Endothelial cell (in vitro differentiated cells): Measurements from ENCODE around the gene IFNW1. TPM values are rescaled to one million over a fixed set of nuclear protein-coding genes. Genes with fewer than 3 reads are reported as not detected.
"Not testable (repeated sequence)": the region's sequence is repeated elsewhere in the genome, so short reads cannot be mapped to it uniquely, and the experiment has no call there.

ENCODE experiments used
- DNase-seq: peaks from one replicate; pipeline ENCODE4 v3.0.0; 2021; ENCODE audit warnings: low spot score
- H3K27ac Mint-ChIP-seq: one replicate; pipeline ENCODE4 v1.8.0; 2021; ENCODE audit warnings: mixed read lengths, inconsistent platforms; ENCODE audit not compliant: unreplicated experiment
- H3K27me3 Mint-ChIP-seq: one replicate; pipeline ENCODE4 v1.8.0; 2021; ENCODE audit warnings: mild to moderate bottlenecking, moderate library complexity, mixed read lengths, inconsistent platforms; ENCODE audit not compliant: unreplicated experiment
- H3K36me3 Mint-ChIP-seq: one replicate; pipeline ENCODE4 v1.8.0; 2021; ENCODE audit warnings: mild to moderate bottlenecking, low read depth, mixed read lengths, inconsistent platforms; ENCODE audit not compliant: unreplicated experiment
- H3K4me1 Mint-ChIP-seq: one replicate; pipeline ENCODE4 v1.8.0; 2021; ENCODE audit warnings: mild to moderate bottlenecking, mixed read lengths, inconsistent platforms; ENCODE audit not compliant: unreplicated experiment
- H3K4me3 Mint-ChIP-seq: one replicate; pipeline ENCODE4 v1.8.0; 2021; ENCODE audit warnings: mild to moderate bottlenecking, mixed read lengths, inconsistent platforms; ENCODE audit not compliant: unreplicated experiment
- H3K9me3 Mint-ChIP-seq: one replicate; pipeline ENCODE4 v1.8.0; 2021; ENCODE audit warnings: mixed read lengths, inconsistent platforms; ENCODE audit not compliant: unreplicated experiment
- CTCF ChIP-seq: fragments of 200-600 bp; sonication (generic); IDR thresholded peaks from one replicate; pipeline ENCODE4 v1.5.0; 2021; ENCODE audit warnings: antibody characterized with exemption; ENCODE audit not compliant: unreplicated experiment
- long read RNA-seq: library from polyadenylated mRNA; unstranded; transcript quantifications from one replicate; pipeline ENCODE4 v2.0.0, GENCODE V29; 2020; ENCODE audit not compliant: unreplicated experiment
- total RNA-seq: library from RNA; stranded (reverse); fragmentation: NEBNext Ultra II Directional; extraction: Animal tissue kit (Norgen Biotek cat#: 25700); gene quantifications from one replicate; pipeline ENCODE4 v1.2.1, GENCODE V29; 2021; ENCODE audit not compliant: unreplicated experiment

IFNW1 gene
- total RNA-seq = not detected
- long read RNA-seq = 0 reads

- no peak within 1 kb of the TSS for H3K27ac Mint-ChIP-seq
- H3K4me1 Mint-ChIP-seq = peaks cover 16% of the 10 kb centered on the region
- H3K9me3 Mint-ChIP-seq = no peaks in the 10 kb centered on the region
- no peaks in the 10 kb centered on the region for H3K36me3 Mint-ChIP-seq
- TF ChIP-seq CTCF = no peak
- no peaks in the 10 kb centered on the region for H3K27me3 Mint-ChIP-seq
- H3K4me3 Mint-ChIP-seq = no peak within 1 kb of the TSS
- DNase-seq = peak; percentile 9
These were observed at the start of gene IFNW1 for GRCh38 chr9:21141427-21141882. TSS of gene IFNW1 (minus strand) at chr9:21141832. CDS start at chr9:21141570, 262 bp downstream.

DNA sequence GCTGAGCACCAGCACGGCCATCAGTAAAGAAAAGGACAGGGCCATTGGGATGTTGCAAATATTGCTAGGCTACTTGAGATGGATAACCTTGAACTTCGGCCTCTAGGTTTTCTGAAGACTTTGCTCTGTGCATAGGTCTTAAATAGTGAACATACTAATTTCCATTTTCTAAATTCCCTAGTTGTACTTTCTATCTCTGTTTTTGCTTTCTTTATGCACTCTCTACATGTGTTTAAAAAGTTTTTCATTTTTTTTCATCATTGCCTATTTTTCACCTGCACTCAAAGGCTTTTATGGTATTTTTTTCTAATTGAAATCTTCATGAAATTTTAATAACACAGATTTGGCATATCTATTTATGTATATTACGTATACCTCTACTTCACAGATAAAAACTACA is 45.9 kb upstream of the IFNW1 start, which contains the start of gene IFNA4:
Gene IFNA4, minus strand, starts transcription at position 101 of the 400 bp plus-strand sequence. Its CDS starts 56 bp downstream, at position 45.
- not testable (repeated sequence) for DNase-seq, H3K4me1 Mint-ChIP-seq, H3K9me3 Mint-ChIP-seq, H3K4me3 Mint-ChIP-seq, H3K27me3 Mint-ChIP-seq, H3K36me3 Mint-ChIP-seq, H3K27ac Mint-ChIP-seq

DNA sequence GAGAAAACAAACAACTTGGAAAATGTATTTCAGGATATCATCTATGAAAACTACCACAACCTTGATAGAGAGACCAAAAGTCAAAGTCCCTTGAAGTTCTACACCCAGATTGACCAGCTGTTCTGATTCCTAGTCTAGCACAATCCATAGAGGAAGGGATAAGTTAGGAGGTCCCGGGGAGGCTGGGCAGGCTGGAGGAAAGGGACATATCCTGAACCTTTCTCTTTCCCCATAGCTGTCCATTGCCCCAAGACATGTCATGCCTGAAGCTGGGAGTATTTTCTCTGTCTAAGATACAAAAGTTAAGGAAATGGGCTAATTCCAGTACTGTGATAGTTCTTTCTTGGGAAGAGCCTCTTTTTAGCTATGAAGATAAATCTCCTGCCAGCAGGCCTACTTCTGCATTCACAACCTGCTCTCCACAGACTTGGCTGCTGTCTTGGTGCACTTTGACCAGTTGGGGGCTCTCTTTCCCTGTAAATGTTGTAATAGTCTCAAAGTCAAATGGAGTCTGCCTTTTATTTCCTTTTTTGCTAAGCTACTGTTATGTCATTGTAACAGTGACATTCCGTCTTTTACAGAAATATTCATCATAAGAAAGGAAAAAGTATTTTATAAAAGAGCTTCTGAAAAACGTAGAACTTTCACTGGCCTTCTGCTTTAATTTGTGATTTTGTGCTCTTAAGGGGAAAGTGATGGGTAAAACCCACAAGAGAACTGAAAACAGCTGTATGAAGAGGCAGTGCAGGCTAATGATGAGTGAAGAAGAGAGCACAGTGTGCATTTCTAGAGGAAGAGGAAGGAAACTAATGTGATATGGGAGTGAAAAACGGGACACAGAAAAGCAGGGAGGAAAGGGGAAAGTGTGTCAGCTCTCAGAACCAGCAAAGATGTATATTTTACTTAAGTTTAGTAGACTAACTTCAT is 41.4 kb upstream of the IFNW1 start:
- H3K9me3 Mint-ChIP-seq, H3K27me3 Mint-ChIP-seq: not testable (repeated sequence)
- DNase-seq = peak; percentile 24

DNA sequence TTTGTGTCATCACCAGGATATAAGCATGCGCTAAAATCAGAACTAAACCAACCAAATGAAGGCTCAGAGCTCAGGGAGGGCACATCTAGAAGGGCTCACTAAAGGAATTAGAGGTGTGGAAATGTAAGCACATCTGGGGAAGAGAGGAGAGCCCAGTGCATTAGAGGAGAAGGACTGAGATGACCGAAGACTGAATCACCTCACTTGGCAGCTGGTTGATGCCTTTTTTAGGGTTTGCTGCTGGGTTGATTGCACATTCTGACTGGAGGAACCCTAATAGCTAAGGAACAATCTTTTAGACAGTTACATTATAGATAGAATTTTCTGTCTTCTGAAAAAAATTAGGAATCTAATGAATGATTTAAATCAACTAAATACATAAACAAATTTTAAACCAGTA is 33.0 kb upstream of the IFNW1 start:
- Mint-ChIP-seq H3K4me3 (no peak overlapping the region), H3K27ac (no peak overlapping the region), H3K27me3 (peaks cover 2% of the 10 kb centered on the region), H3K4me1 (no peaks in the 10 kb centered on the region), H3K36me3 (no peaks in the 10 kb centered on the region), H3K9me3 (no peaks in the 10 kb centered on the region)
- no peak for DNase-seq
- TF ChIP-seq CTCF = no peak

More for the DNA sequence above, 41.4 kb upstream of the IFNW1 start:
- H3K27ac Mint-ChIP-seq, H3K4me1 Mint-ChIP-seq, H3K4me3 Mint-ChIP-seq, H3K36me3 Mint-ChIP-seq: not testable (repeated sequence)

DNA sequence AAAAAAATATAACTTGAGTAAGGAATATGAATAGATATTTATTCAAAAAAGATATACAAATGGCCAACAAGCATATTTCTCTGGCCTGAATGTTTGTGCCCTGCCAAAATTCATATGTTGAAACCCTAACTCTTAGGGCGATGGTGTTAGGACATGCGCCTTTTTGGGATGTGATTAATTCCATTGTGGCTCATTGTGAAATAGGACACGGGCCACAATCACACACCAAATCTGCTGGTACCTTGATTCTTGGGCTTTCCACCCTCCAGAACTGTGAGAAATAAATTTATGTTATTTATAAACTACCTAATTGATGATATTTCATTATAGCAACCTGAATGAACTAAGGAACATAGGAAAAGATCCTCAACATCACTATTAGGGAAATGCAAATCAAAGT is 30.5 kb upstream of the IFNW1 start:
- Mint-ChIP-seq H3K27me3 (peaks cover 2% of the 10 kb centered on the region), H3K4me3 (no peak overlapping the region), H3K36me3 (no peaks in the 10 kb centered on the region), H3K9me3 (no peaks in the 10 kb centered on the region), H3K4me1 (no peaks in the 10 kb centered on the region), H3K27ac (no peak overlapping the region)
- TF ChIP-seq CTCF = no peak
- no peak for DNase-seq

- Mint-ChIP-seq H3K4me1 (no peaks in the 10 kb centered on the region), H3K27me3 (no peaks in the 10 kb centered on the region), H3K4me3 (no peak overlapping the region), H3K9me3 (no peaks in the 10 kb centered on the region), H3K27ac (no peak overlapping the region), H3K36me3 (no peaks in the 10 kb centered on the region)
- no peak for DNase-seq
- no peak for TF ChIP-seq CTCF
These were observed 29.7 kb upstream of the IFNW1 start for GRCh38 chr9:21171351-21171750.

DNA sequence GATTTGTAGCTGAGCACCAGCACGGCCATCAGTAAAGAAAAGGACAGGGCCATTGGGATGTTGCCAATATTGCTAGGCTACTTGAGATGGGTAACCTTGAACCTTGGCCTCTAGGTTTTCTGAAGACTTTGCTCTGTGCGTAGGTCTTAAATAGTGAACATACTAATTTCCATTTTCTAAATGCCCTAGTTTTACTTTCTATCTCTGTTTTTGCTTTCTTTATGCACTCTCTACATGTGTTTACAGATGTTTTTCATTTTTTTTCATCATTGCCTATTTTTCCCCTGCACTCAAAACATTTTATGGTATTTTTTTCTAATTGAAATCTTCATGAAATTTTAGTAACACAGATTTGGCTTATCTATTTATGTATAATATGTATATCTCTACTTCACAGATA is 24.9 kb upstream of the IFNW1 start, which contains the start of gene IFNA21:
Gene IFNA21, minus strand, starts transcription at position 101 of the 400 bp plus-strand sequence. Its CDS starts 48 bp downstream, at position 53.
- not testable (repeated sequence) for H3K4me3 Mint-ChIP-seq, DNase-seq, H3K4me1 Mint-ChIP-seq, H3K27ac Mint-ChIP-seq, H3K27me3 Mint-ChIP-seq, H3K9me3 Mint-ChIP-seq, H3K36me3 Mint-ChIP-seq
